ENCODE measurements around the gene CRYZL1.

CRYZL1 gene

GRCh38 chr21:33561373-33561772 lies 80.2 kb downstream of the CRYZL1 start:
- H3K27ac ChIP-seq = no peak overlapping the region
- no peak for TF ChIP-seq CTCF (IDR thresholded peaks at IDR 0.05)
- DNase-seq (ENCODE audit: low spot score) = no peak

GRCh38 chr21:33560965-33561364 lies 80.6 kb downstream of the CRYZL1 start:
- TF ChIP-seq CTCF (IDR thresholded peaks at IDR 0.05) = no peak
- DNase-seq (ENCODE audit: low spot score) = no peak
- no peak overlapping the region for H3K27ac ChIP-seq

More at GRCh38 chr21:33561373-33561772, 80.2 kb downstream of the CRYZL1 start:
- no peak overlapping the region for H3K4me3 ChIP-seq

GRCh38 chr21:33559813-33560212 lies 81.7 kb downstream of the CRYZL1 start:
- Histone ChIP-seq H3K4me3 (no peak overlapping the region), H3K27ac (no peak overlapping the region)
- TF ChIP-seq CTCF (IDR thresholded peaks at IDR 0.05) = no peak
- DNase-seq (ENCODE audit: low spot score) = no peak

More at GRCh38 chr21:33560965-33561364, 80.6 kb downstream of the CRYZL1 start:
- H3K4me3 ChIP-seq = no peak overlapping the region

- no peak overlapping the region for H3K27ac ChIP-seq
- no peak for DNase-seq (ENCODE audit: low spot score)
- no peak overlapping the region for H3K4me3 ChIP-seq
- no peak for TF ChIP-seq CTCF (IDR thresholded peaks at IDR 0.05)
Observed at GRCh38 chr21:33558777-33559421, 82.6 kb downstream of the CRYZL1 start.

- H3K27ac ChIP-seq = no peak overlapping the region
- TF ChIP-seq CTCF (IDR thresholded peaks at IDR 0.05) = no peak
- no peak for DNase-seq (ENCODE audit: low spot score)
- H3K4me3 ChIP-seq = no peak overlapping the region
Observed at GRCh38 chr21:33557447-33557846, 84.1 kb downstream of the CRYZL1 start.

- no peak for DNase-seq (ENCODE audit: low spot score)
- TF ChIP-seq CTCF (IDR thresholded peaks at IDR 0.05) = no peak
- Histone ChIP-seq H3K27ac (no peak overlapping the region), H3K4me3 (no peak overlapping the region)
Observed at GRCh38 chr21:33554982-33555344, 86.6 kb downstream of the CRYZL1 start.

- H3K4me3 ChIP-seq = no peak overlapping the region
- DNase-seq (ENCODE audit: low spot score) = no peak
- H3K27ac ChIP-seq = no peak overlapping the region
- no peak for TF ChIP-seq CTCF (IDR thresholded peaks at IDR 0.05)
Observed at GRCh38 chr21:33554236-33554981, 87.1 kb downstream of the CRYZL1 start.
